Vagina (tissue), 2 donors: Measurements from ENCODE around the gene PLAC9. TPM values are rescaled to one million over a fixed set of nuclear protein-coding genes. Genes with fewer than 3 reads are reported as not detected.
"Not testable (repeated sequence)": the region's sequence is repeated elsewhere in the genome, so short reads cannot be mapped to it uniquely, and the experiment has no call there.

Source experiments
- DNase-seq, 2 donors: peaks; one replicate each; pipeline ENCODE4 v3.0.0-alpha.2; 2017; ENCODE audit errors: extremely low spot score in 2 of 2
- H3K27ac ChIP-seq: fragments of 200-600 bp; sonication (generic); one replicate; pipeline ENCODE4 v1.5.1; 2019
- H3K27me3 ChIP-seq: fragments of 200-600 bp; sonication (generic); one replicate; pipeline ENCODE4 v1.5.1; 2019
- H3K36me3 ChIP-seq, 2 donors: fragments of 200-600 bp; sonication (generic); one replicate each; pipeline ENCODE4 v1.5.1; 2017 to 2019
- H3K4me1 ChIP-seq: fragments of 200-600 bp; sonication (generic); one replicate; pipeline ENCODE4 v1.5.1; 2019
- H3K4me3 ChIP-seq, 2 donors: fragments of 200-600 bp; sonication (generic); 1 replicate in 1 of 2; 2 replicates in 1 of 2; pipeline ENCODE4 v1.5.1; 2016 to 2019
- H3K9me3 ChIP-seq: fragments of 200-600 bp; sonication (generic); one replicate; pipeline ENCODE4 v1.5.1; 2019
- POLR2A ChIP-seq, 2 donors: fragments of 450-650 bp; IDR thresholded peaks; one replicate each; pipeline ENCODE4 v1.6.1; 2017; ENCODE audit warnings: antibody characterized with exemption in 2 of 2, mild to moderate bottlenecking in 2 of 2, moderate library complexity in 2 of 2
- POLR2AphosphoS5 ChIP-seq, 2 donors: sonication (generic); formaldehyde crosslinking; IDR thresholded peaks; one replicate each; pipeline ENCODE4 v1.9.0; 2017; ENCODE audit warnings: antibody characterized with exemption in 2 of 2, mild to moderate bottlenecking in 2 of 2, low read depth in 1 of 2; ENCODE audit not compliant: insufficient read depth in 1 of 2
- intact Hi-C: fragments of 100-400 bp; cut with DNase I; formaldehyde crosslinking; loops from one replicate; pipeline ENCODE4 v1.15.1; 2023
- total RNA-seq: library from RNA; depleted of rRNA; stranded (reverse); fragments of >200 nt; gene quantifications from one replicate; pipeline ENCODE4 v1.2.3, GENCODE V29; 2016
- TF ChIP-seq, protein P1 (sequence below), 3 experiments: fragments of 450-650 bp in 2 of 3; fragments of 200-600 bp in 1 of 3; sonication (generic) in 1 of 3; IDR thresholded peaks; one replicate each; pipeline ENCODE4 v1.5.1; 2017 to 2019; ENCODE audit warnings: antibody characterized with exemption in 3 of 3, mild to moderate bottlenecking in 2 of 3, moderate library complexity in 2 of 3

Gene PLAC9
- total RNA-seq, 1 donor from 2014 or later = 61.4 TPM

DNA sequence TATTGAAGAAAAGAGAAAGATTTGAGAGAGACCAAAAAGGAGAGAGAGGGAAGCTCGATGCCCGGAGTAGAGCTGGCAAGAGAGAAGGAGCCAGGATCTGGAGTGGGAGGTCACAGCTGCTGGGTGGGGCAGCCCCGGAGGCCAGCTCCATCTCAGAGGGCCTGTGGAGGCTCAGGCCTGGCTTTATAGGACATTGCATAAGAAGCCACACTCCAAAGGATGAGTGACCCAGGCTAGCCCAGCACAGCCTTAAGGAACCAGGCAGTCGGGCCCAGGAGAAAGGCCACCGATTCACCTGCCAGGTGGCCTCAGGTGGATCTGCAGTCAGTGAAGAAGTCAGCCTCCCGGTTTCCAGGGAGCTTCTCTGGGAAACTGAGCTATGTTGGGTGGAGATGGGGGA is 676 bp downstream of the PLAC9 start:
- peak in 1 of 2 donors; percentile 89 for DNase-seq
- TF ChIP-seq, protein P1, sequence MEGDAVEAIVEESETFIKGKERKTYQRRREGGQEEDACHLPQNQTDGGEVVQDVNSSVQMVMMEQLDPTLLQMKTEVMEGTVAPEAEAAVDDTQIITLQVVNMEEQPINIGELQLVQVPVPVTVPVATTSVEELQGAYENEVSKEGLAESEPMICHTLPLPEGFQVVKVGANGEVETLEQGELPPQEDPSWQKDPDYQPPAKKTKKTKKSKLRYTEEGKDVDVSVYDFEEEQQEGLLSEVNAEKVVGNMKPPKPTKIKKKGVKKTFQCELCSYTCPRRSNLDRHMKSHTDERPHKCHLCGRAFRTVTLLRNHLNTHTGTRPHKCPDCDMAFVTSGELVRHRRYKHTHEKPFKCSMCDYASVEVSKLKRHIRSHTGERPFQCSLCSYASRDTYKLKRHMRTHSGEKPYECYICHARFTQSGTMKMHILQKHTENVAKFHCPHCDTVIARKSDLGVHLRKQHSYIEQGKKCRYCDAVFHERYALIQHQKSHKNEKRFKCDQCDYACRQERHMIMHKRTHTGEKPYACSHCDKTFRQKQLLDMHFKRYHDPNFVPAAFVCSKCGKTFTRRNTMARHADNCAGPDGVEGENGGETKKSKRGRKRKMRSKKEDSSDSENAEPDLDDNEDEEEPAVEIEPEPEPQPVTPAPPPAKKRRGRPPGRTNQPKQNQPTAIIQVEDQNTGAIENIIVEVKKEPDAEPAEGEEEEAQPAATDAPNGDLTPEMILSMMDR (IDR thresholded peaks at IDR 0.05) = no peak
- peak in 1 of 2 donors; percentile 47 for TF ChIP-seq POLR2A (IDR thresholded peaks at IDR 0.05)
- TF ChIP-seq POLR2AphosphoS5 (IDR thresholded peaks at IDR 0.05; ENCODE audit: insufficient read depth in 1 of 2, low read depth in 1 of 2) = peak in 1 of 2 donors; percentile 67
- Histone ChIP-seq H3K27me3 (no peaks in the 10 kb centered on the region), H3K27ac (peak overlapping the region; percentile 85), H3K4me1 (peaks cover 40% of the 10 kb centered on the region), H3K9me3 (no peaks in the 10 kb centered on the region), H3K4me3 (peak overlapping the region; percentile 52 to 67), H3K36me3 (no peaks in the 10 kb centered on the region)
- intact Hi-C loops = loop anchor here (10.0 kb wide), 1 partner anchor 68 kb away; no protein-coding TSS in a partner anchor

DNA sequence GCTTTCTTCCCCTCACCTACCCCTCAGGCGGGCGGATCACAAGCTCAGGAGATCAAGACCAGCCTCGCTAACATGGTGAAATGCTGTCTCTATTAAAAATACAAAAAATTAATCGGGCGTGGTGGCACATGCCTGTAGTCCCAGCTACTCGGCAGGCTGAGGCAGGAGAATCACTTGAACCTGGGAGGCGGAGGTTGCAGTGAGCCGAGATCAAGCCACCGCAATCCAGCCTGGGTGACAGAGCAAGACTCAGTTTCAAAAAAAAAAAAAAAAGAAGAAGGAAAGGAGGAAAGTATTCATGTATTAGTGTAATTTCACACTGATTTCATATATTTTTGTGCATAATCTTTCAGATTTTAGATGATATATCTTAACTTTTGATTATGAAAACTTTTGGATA is 1.2 kb downstream of the PLAC9 start:
- intact Hi-C loops = loop anchor here (10.0 kb wide), 1 partner anchor 69 kb away; no protein-coding TSS in a partner anchor
- H3K27me3 ChIP-seq, H3K36me3 ChIP-seq, H3K9me3 ChIP-seq, DNase-seq: not testable (repeated sequence)
- peak overlapping the region; percentile 85 for H3K27ac ChIP-seq
- peak overlapping the region; percentile 52 to 67 for H3K4me3 ChIP-seq
- H3K4me1 ChIP-seq = peaks cover 44% of the 10 kb centered on the region

DNA sequence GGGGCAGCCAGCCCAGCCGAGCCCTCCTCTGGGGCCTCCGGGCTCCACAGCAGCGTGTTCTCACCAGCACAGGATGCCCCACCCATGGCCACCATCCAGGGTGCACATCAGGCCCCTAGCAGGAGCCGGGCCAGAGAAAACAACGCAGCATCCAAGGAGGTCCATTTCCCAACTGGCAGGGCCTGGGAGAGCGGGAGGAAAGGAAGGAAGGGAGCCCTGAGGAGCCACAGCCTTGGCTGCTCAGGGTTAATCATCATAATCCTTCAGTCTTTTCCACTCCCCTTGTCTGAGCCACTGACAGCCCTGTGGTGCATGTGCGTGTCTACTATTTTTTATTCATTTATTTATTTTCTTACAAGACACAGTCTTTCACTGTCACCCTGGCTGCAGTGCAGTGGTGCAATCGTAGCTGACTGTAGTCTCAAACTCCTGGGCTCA is 3.6 kb downstream of the PLAC9 start:
- Histone ChIP-seq H3K27me3 (no peaks in the 10 kb centered on the region), H3K9me3 (no peaks in the 10 kb centered on the region), H3K27ac (peak overlapping the region; percentile 85), H3K4me3 (no peak overlapping the region), H3K36me3 (no peaks in the 10 kb centered on the region), H3K4me1 (peaks cover 44% of the 10 kb centered on the region)
- peak in 1 of 2 donors; percentile 92 for DNase-seq
- TF ChIP-seq POLR2A (IDR thresholded peaks at IDR 0.05) (no peak), POLR2AphosphoS5 (IDR thresholded peaks at IDR 0.05; ENCODE audit: insufficient read depth in 1 of 2, low read depth in 1 of 2) (peak in 1 of 2 donors; percentile 72)
- intact Hi-C loops = loop anchor here (10.0 kb wide), 1 partner anchor 71 kb away; no protein-coding TSS in a partner anchor

DNA sequence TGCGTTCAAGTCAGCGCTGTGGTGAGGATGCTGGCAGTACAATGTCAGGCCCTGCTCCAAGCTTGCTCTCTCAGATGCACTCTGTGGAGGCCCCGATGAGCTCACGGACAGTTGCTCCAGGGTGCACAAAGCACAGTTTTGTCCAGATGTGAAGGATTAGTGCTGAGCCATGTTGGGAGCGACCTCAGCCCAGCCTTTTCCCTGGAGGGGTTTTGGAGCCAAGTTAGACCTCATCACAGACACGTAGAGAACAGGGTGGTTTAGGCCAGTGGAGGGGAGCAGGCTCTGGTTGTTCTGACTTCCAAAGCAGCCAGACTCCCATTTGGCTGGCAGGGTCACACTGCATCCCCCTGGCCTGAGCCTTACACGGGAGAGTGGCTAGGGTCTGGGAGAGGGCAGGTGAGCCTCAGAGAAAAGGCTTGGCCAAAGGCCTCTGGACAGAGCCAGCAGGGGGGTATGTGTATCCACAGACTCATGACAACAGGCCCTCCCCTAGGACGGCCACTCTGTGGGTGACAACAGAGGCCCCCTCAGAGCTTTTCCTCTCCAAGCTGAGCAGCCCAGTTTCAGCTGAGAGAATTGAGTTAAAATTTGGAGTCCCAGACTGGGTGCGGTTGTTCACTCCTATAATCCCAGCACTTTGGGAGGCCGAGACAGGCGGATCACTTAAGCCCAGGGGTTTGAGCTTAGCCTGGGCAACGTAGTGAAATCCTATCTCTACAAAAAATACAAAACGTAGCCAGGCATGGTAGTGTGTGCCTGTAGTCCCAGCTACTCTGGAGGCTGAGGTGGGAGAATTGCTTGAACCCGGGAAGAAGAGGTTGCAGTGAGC is 4.7 kb downstream of the PLAC9 start:
- no peaks in the 10 kb centered on the region for H3K27me3 ChIP-seq
- TF ChIP-seq POLR2AphosphoS5 (IDR thresholded peaks at IDR 0.05; ENCODE audit: insufficient read depth in 1 of 2, low read depth in 1 of 2) = no peak
- TF ChIP-seq POLR2A (IDR thresholded peaks at IDR 0.05) = no peak
- TF ChIP-seq, protein P1 (IDR thresholded peaks at IDR 0.05) = no peak
- peaks cover 44% of the 10 kb centered on the region for H3K4me1 ChIP-seq
- no peak overlapping the region for H3K4me3 ChIP-seq
- peak in 1 of 2 donors; percentile 90 for DNase-seq
- intact Hi-C loops = loop anchor here (10.0 kb wide), 1 partner anchor 72 kb away; no protein-coding TSS in a partner anchor
- no peaks in the 10 kb centered on the region for H3K36me3 ChIP-seq
- H3K9me3 ChIP-seq = no peaks in the 10 kb centered on the region
- H3K27ac ChIP-seq = peak overlapping the region; percentile 85

DNA sequence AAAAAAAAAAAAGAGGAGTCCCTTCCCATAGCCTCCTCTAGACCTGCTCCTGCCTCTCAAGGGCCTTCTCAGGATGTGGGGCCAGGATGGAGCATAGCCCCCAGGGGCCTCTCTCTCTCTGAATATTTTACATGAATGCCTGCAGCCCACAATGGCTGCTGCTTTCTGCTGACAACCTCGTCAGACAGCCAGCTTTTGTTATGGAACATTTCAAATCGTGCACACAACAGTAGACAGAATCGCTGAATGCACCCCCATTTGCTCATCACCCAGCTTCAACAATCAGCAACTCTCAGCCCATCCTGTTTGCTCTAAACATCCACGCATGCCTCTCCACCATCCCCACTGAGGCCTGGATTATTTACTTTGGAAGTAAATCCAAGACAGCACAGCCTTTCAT is 5.4 kb downstream of the PLAC9 start:
- peak overlapping the region; percentile 85 for H3K27ac ChIP-seq
- DNase-seq = peak in 1 of 2 donors; percentile 34
- H3K4me1 ChIP-seq = peaks cover 43% of the 10 kb centered on the region
- H3K9me3 ChIP-seq = no peaks in the 10 kb centered on the region
- H3K4me3 ChIP-seq = no peak overlapping the region
- H3K27me3 ChIP-seq = no peaks in the 10 kb centered on the region
- H3K36me3 ChIP-seq = no peaks in the 10 kb centered on the region
- intact Hi-C loops = loop anchor here (10.0 kb wide), 1 partner anchor 73 kb away; no protein-coding TSS in a partner anchor
- TF ChIP-seq POLR2AphosphoS5 (IDR thresholded peaks at IDR 0.05; ENCODE audit: insufficient read depth in 1 of 2, low read depth in 1 of 2) (no peak), POLR2A (IDR thresholded peaks at IDR 0.05) (no peak)
- TF ChIP-seq, protein P1 (IDR thresholded peaks at IDR 0.05) = no peak
